ENCODE measurements around the gene ABI3BP.

The ABI3BP gene

GRCh38 chr3:100732435-100732834, 260.8 kb downstream of the ABI3BP start:
- no peak for DNase-seq (ENCODE audit: low read depth in 2 of 2)

GRCh38 chr3:100730524-100730923, 262.7 kb downstream of the ABI3BP start:
- no peak for DNase-seq (ENCODE audit: low read depth in 2 of 2)

GRCh38 chr3:100726706-100727105, 266.5 kb downstream of the ABI3BP start:
- DNase-seq (ENCODE audit: low read depth in 2 of 2) = no peak

- no peak for DNase-seq (ENCODE audit: low read depth in 2 of 2)
These were observed 267.2 kb downstream of the ABI3BP start for GRCh38 chr3:100725935-100726513.

- no peak for DNase-seq (ENCODE audit: low read depth in 2 of 2)
These were observed 272.8 kb downstream of the ABI3BP start for GRCh38 chr3:100720426-100720825.

- no peak for DNase-seq (ENCODE audit: low read depth in 2 of 2)
These were observed 274.1 kb downstream of the ABI3BP start for GRCh38 chr3:100719136-100719535.

GRCh38 chr3:100717637-100718487, 275.4 kb downstream of the ABI3BP start:
- no peak for DNase-seq (ENCODE audit: low read depth in 2 of 2)

- DNase-seq (ENCODE audit: low read depth in 2 of 2) = no peak
These were observed 276.2 kb downstream of the ABI3BP start for GRCh38 chr3:100717063-100717462.

GRCh38 chr3:100715176-100715575, 278.0 kb downstream of the ABI3BP start:
- DNase-seq (ENCODE audit: low read depth in 2 of 2) = no peak

- peak; percentile 76 to 80 for DNase-seq (ENCODE audit: low read depth in 2 of 2)
These were observed 282.8 kb downstream of the ABI3BP start for GRCh38 chr3:100710261-100710968.

GRCh38 chr3:100709842-100710260, 283.4 kb downstream of the ABI3BP start:
- DNase-seq (ENCODE audit: low read depth in 2 of 2) = peak in 1 of 2 donors; percentile 12

- DNase-seq (ENCODE audit: low read depth in 2 of 2) = peak; percentile 94 to 95
These were observed 284.0 kb downstream of the ABI3BP start, which contains the start of gene TFG for GRCh38 chr3:100708989-100709841. TFG (plus strand) TSS chr3:100709494; CDS start chr3:100713686, 4,192 bp downstream.

- DNase-seq (ENCODE audit: low read depth in 2 of 2) = no peak
These were observed 284.6 kb downstream of the ABI3BP start for GRCh38 chr3:100708644-100708988.

GRCh38 chr3:100706365-100706764, 286.9 kb downstream of the ABI3BP start:
- no peak for DNase-seq (ENCODE audit: low read depth in 2 of 2)

- no peak for DNase-seq (ENCODE audit: low read depth in 2 of 2)
These were observed 289.4 kb downstream of the ABI3BP start for GRCh38 chr3:100703865-100704264.

- DNase-seq (ENCODE audit: low read depth in 2 of 2) = no peak
These were observed 290.3 kb downstream of the ABI3BP start for GRCh38 chr3:100702980-100703345.

- no peak for DNase-seq (ENCODE audit: low read depth in 2 of 2)
These were observed 290.9 kb downstream of the ABI3BP start for GRCh38 chr3:100702082-100702979.

- DNase-seq (ENCODE audit: low read depth in 2 of 2) = no peak
These were observed 292.5 kb downstream of the ABI3BP start for GRCh38 chr3:100700708-100701107.
